Omental fat pad (tissue), 4 donors: ENCODE data around the gene CDC42EP5. TPM values are rescaled to one million over a fixed set of nuclear protein-coding genes. Genes with fewer than 3 reads are reported as not detected.

Experiments
- ATAC-seq: fragments of 150-250 bp; one replicate; pipeline ENCODE4 v1.9.1; 2016; ENCODE audit warnings: mild to moderate bottlenecking, moderate library complexity; ENCODE audit not compliant: low FRiP score
- DNase-seq: peaks from one replicate; pipeline ENCODE4 v3.0.0-alpha.2; 2019; ENCODE audit warnings: low spot score
- CTCF ChIP-seq, 3 donors: fragments of 450-650 bp; IDR thresholded peaks; one replicate each; pipeline ENCODE4 v1.5.1; 2016 to 2017; ENCODE audit warnings: antibody characterized with exemption in 3 of 3, mild to moderate bottlenecking in 3 of 3, moderate library complexity in 2 of 3
- total RNA-seq, 4 donors: library from RNA; depleted of rRNA; stranded (reverse); fragments of >200 nt; gene quantifications; one replicate each; pipeline ENCODE4 v1.1.0, GENCODE V29; 2016

Gene CDC42EP5
- total RNA-seq, 4 donors from 2014 or later = 12.1 to 24.1 (median 17.4) TPM

- ATAC-seq (no peak), DNase-seq (no peak)
- TF ChIP-seq CTCF (IDR thresholded peaks at IDR 0.05) = no peak
These were observed 7.0 kb upstream of the CDC42EP5 start for GRCh38 chr19:54480051-54480450.

GRCh38 chr19:54478677-54479266 is 5.7 kb upstream of the CDC42EP5 start:
- DNase-seq (no peak), ATAC-seq (no peak)
- TF ChIP-seq CTCF (IDR thresholded peaks at IDR 0.05) = no peak

GRCh38 chr19:54477650-54478049 is 4.6 kb upstream of the CDC42EP5 start:
- ATAC-seq (no peak), DNase-seq (no peak)
- TF ChIP-seq CTCF (IDR thresholded peaks at IDR 0.05) = no peak

GRCh38 chr19:54475706-54476105 is 2.6 kb upstream of the CDC42EP5 start:
- DNase-seq (no peak), ATAC-seq (no peak)
- TF ChIP-seq CTCF (IDR thresholded peaks at IDR 0.05) = no peak

GRCh38 chr19:54473892-54474372 is 836 bp upstream of the CDC42EP5 start:
- no peak for TF ChIP-seq CTCF (IDR thresholded peaks at IDR 0.05)
- ATAC-seq (no peak), DNase-seq (no peak)

GRCh38 chr19:54470991-54471782 is 1.9 kb downstream of the CDC42EP5 start:
- DNase-seq (no peak), ATAC-seq (no peak)
- TF ChIP-seq CTCF (IDR thresholded peaks at IDR 0.05) = no peak
